Measurements from ENCODE around the gene HARBI1. TPM values are rescaled to one million over a fixed set of nuclear protein-coding genes. Genes with fewer than 3 reads are reported as not detected.

HARBI1 gene
- total and polyA plus RNA-seq, 2 of the 8 experiments (the other 6 are each of a cell fraction or from before 2014, with no cell fraction given): 3.8 to 5.1 TPM

DNA sequence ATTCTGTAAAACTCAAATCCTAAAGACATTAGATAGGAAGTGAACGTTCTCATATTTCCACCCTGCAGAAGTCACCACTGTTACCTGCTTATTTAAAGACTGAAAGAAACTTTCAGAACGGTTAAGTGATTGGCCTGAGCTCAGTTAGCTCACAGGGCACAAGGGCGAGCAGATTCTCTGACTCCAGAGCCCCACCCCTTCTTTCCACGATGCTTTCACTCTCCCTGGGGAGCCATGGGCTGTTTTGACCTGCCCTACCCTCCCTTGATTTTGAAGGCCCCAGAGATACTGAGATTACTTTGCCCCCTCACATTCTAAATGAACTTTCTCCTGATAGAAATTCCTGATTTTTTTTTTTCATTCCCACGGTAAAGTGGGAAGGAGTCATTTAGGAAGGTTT lies 49.5 kb upstream of the HARBI1 start:
- Histone ChIP-seq H3K9me3 (ENCODE audit: insufficient read depth in 2 of 2, low read depth in 1 of 2, low read length in 1 of 2) (no peaks in the 10 kb centered on the region), H2BK15ac (ENCODE audit: low read length) (no peak overlapping the region), H4K5ac (ENCODE audit: insufficient read length, low read depth, low read length) (no peak overlapping the region), H4K20me1 (replicated peaks in 1 of 2; ENCODE audit: control insufficient read depth in 1 of 2, insufficient read depth in 2 of 2, low read length in 2 of 2) (peaks cover 2% of the 10 kb centered on the region in 2 experiments), H3K36me3 (ENCODE audit: control insufficient read depth in 2 of 4, insufficient read depth in 4 of 4, low read length in 3 of 4) (peaks cover 20 to 53% (median 46%) of the 10 kb centered on the region in 4 experiments), H2BK5ac (ENCODE audit: low read depth, low read length) (no peak overlapping the region), H2BK20ac (ENCODE audit: low read length) (no peak overlapping the region), H3K79me1 (ENCODE audit: low read depth, low read length) (no peaks in the 10 kb centered on the region), H4K8ac (ENCODE audit: extremely low read depth, insufficient read depth, low read length) (no peak overlapping the region), H3K18ac (ENCODE audit: extremely low read depth, low read length) (no peak overlapping the region), H3K4me1 (replicated peaks in 1 of 4; ENCODE audit: control insufficient read depth in 3 of 4, insufficient read depth in 4 of 4, low read length in 3 of 4) (no peaks in the 10 kb centered on the region), H2BK12ac (ENCODE audit: low read depth, low read length) (no peak overlapping the region), H3K79me2 (ENCODE audit: control insufficient read depth in 1 of 2, insufficient read depth in 2 of 2, low read length in 2 of 2) (no peaks in the 10 kb centered on the region), H3K23me2 (ENCODE audit: low read depth, low read length) (no peaks in the 10 kb centered on the region), H3K4me3 (ENCODE audit: extremely low read depth in 1 of 4, insufficient read depth in 2 of 4, low read depth in 3 of 4, low read length in 4 of 4) (no peak overlapping the region), H2AFZ (ENCODE audit: low read length) (no peak overlapping the region), H2AK5ac (ENCODE audit: low read depth, low read length) (no peak overlapping the region), H3K4me2 (ENCODE audit: insufficient read depth in 1 of 2, low read depth in 2 of 2, low read length in 2 of 2) (no peak overlapping the region), H3K4ac (replicated peaks; ENCODE audit: insufficient read length, low read depth, low read length) (no peak overlapping the region), H2BK120ac (replicated peaks; ENCODE audit: low read depth, low read length) (no peak overlapping the region), H4K91ac (replicated peaks; ENCODE audit: insufficient read length, low read length) (no peak overlapping the region), H3K56ac (replicated peaks; ENCODE audit: insufficient read length, low read depth, low read length) (no peak overlapping the region), H3K14ac (ENCODE audit: insufficient read length) (no peak overlapping the region), H3K9ac (replicated peaks in 1 of 4; ENCODE audit: extremely low read depth in 1 of 4, low read depth in 3 of 4, low read length in 3 of 4) (no peak overlapping the region), H3K27ac (ENCODE audit: low read depth, low read length) (no peak overlapping the region), H3K23ac (ENCODE audit: insufficient read length) (no peak overlapping the region), H3K27me3 (replicated peaks in 1 of 4; ENCODE audit: control insufficient read depth in 3 of 4, extremely low read depth in 1 of 4, insufficient read depth in 3 of 4, low read length in 3 of 4) (no peaks in the 10 kb centered on the region)
- ChIA-PET CTCF (ENCODE audit: partially characterized antibody) (interaction anchor here (1.4 kb wide), 1 partner anchor 655 kb away, joined by 3 read pairs; no protein-coding TSS in a partner anchor), POLR2A (ENCODE audit: partially characterized antibody) (interaction anchor here (0.5 to 1.2 kb wide), 3 partner anchors 8 to 12 kb away, joined by 3 read pairs; no protein-coding TSS in a partner anchor)
- DNase-seq (ENCODE audit: low read depth in 1 of 2, low spot score in 2 of 2) (no peak), FAIRE-seq (no peak)
- TF ChIP-seq POLR2AphosphoS5 (IDR thresholded peaks at IDR 0.05; ENCODE audit: low read depth, low read length): no peak
- no peak for TF ChIP-seq BCL11A (IDR thresholded peaks at IDR 0.05; ENCODE audit: low read depth in 2 of 2, low read length in 2 of 2)
- TF ChIP-seq POLR2A (IDR thresholded peaks at IDR 0.05; ENCODE audit: control extremely low read depth in 1 of 2, low read depth in 2 of 2, low read length in 2 of 2): no peak
- TF ChIP-seq GABPA (IDR thresholded peaks at IDR 0.05; ENCODE audit: borderline replicate concordance, insufficient read depth, low read length): no peak
- TF ChIP-seq BRCA1 (IDR thresholded peaks at IDR 0.05; ENCODE audit: low read depth, low read length): no peak
- no peak for TF ChIP-seq RAD21 (IDR thresholded peaks at IDR 0.05 in 1 of 2, conservative IDR thresholded peaks at IDR 0.05 in 1 of 2; ENCODE audit: low read depth in 2 of 2, low read length in 2 of 2)
- no peak for TF ChIP-seq YY1 (IDR thresholded peaks at IDR 0.05; ENCODE audit: low read depth, low read length)
- TF ChIP-seq POU5F1 (IDR thresholded peaks at IDR 0.05; ENCODE audit: low read depth, low read length): no peak
- TF ChIP-seq SP1 (IDR thresholded peaks at IDR 0.05; ENCODE audit: low read depth, low read length): no peak
- TF ChIP-seq TAF1 (IDR thresholded peaks at IDR 0.05; ENCODE audit: low read depth, low read length): no peak
- TF ChIP-seq CREB1 (IDR thresholded peaks at IDR 0.05): no peak
- TF ChIP-seq, protein P1, sequence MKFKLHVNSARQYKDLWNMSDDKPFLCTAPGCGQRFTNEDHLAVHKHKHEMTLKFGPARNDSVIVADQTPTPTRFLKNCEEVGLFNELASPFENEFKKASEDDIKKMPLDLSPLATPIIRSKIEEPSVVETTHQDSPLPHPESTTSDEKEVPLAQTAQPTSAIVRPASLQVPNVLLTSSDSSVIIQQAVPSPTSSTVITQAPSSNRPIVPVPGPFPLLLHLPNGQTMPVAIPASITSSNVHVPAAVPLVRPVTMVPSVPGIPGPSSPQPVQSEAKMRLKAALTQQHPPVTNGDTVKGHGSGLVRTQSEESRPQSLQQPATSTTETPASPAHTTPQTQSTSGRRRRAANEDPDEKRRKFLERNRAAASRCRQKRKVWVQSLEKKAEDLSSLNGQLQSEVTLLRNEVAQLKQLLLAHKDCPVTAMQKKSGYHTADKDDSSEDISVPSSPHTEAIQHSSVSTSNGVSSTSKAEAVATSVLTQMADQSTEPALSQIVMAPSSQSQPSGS (IDR thresholded peaks at IDR 0.05; ENCODE audit: low read length): no peak
- TF ChIP-seq JUN (IDR thresholded peaks at IDR 0.05; ENCODE audit: low read depth, low read length): no peak
- 95% methylated on average over 5 of the region's 5 CpGs; no CpG with 5 or more reads in 1 of the 2 experiments for WGBS, 2 experiments (ENCODE audit: extremely low coverage in 1 of 2, insufficient coverage in 1 of 2, insufficient read length in 1 of 2, insufficient replicate concordance in 2 of 2, low coverage in 1 of 2, low lambda C conversion rate in 2 of 2, missing lambda C conversion rate in 1 of 2)

Measured in H1 (cell line).